GM12878 (cell line): ENCODE results near the gene TADA3. TPM values are rescaled to one million over a fixed set of nuclear protein-coding genes. Genes with fewer than 3 reads are reported as not detected.

Experiments used
- ATAC-seq: fragments of 200-7000 bp; cut with Tn5 transposase; 3 replicates; pipeline ENCODE4 v1.9.1; 2020; ENCODE audit warnings: mild to moderate bottlenecking, moderate library complexity
- BruUV-seq: library from RNA; stranded (reverse); fragments of 400-500 nt; replicated peaks from 2 replicates; lab custom pipeline; 2021; lab: Mats Ljungman, UMichigan
- CTCF ChIA-PET: fragments of 300-600 bp; sonication (Branson Sonifier 250); formaldehyde crosslinking; extraction: SDS; loops from one replicate; lab custom pipeline; 2021; ENCODE audit warnings: inconsistent platforms; lab: Yijun Ruan, JAX
- POLR2A ChIA-PET: fragments of 350-600 bp; formaldehyde crosslinking; extraction: SDS; loops from one replicate; lab custom pipeline; 2021; ENCODE audit warnings: inconsistent platforms; lab: Charles Lee
- RAD21 ChIA-PET: fragments of 300-600 bp; sonication (Branson Sonifier 250); formaldehyde crosslinking; loops from one replicate; lab custom pipeline; 2023; ENCODE audit warnings: antibody characterized with exemption; ENCODE audit not compliant: unreplicated experiment; lab: Charles Lee
- SMC1A ChIA-PET: fragments of 300-600 bp; sonication (Branson Sonifier 250); formaldehyde crosslinking; loops from one replicate; lab custom pipeline; 2023; ENCODE audit not compliant: unreplicated experiment, uncharacterized antibody; lab: Charles Lee
- DNase-seq: peaks from one replicate; pipeline ENCODE4 v3.0.0-alpha.2; 2011; ENCODE audit warnings: low read depth, low spot score
- FAIRE-seq: peaks from 3 replicates; lab custom pipeline; 2011; peaks lifted over from hg19 to GRCh38; lab: Jason Lieb, UNC
- H2AFZ ChIP-seq: 2 replicates; pipeline ENCODE4 v1.6.0; 2011; ENCODE audit warnings: low read depth, low read length, control low read depth; ENCODE audit not compliant: control insufficient read depth
- H3K27ac ChIP-seq: 2 replicates; pipeline ENCODE4 v1.5.1; 2011; ENCODE audit warnings: control low read depth; ENCODE audit not compliant: control insufficient read depth, insufficient read depth
- H3K27me3 ChIP-seq, 2 experiments: replicated peaks in 1 of 2; 2 replicates each; pipeline versions ENCODE4 v1.6.0 to v1.6.1; 2011; ENCODE audit warnings: low read length in 1 of 2; ENCODE audit not compliant: control insufficient read depth in 2 of 2, insufficient read depth in 2 of 2
- H3K36me3 ChIP-seq, 2 experiments: 2 replicates each; pipeline ENCODE4 v1.5.1; 2011; ENCODE audit warnings: low read length in 1 of 2; ENCODE audit not compliant: control insufficient read depth in 2 of 2, insufficient read depth in 2 of 2
- H3K4me1 ChIP-seq: 2 replicates; pipeline ENCODE4 v1.6.1; 2011; ENCODE audit warnings: mild to moderate bottlenecking, low read length, moderate library complexity, mixed read lengths; ENCODE audit not compliant: control insufficient read depth, insufficient read depth
- H3K4me2 ChIP-seq: 2 replicates; pipeline ENCODE4 v1.6.0; 2011; ENCODE audit warnings: control low read depth; ENCODE audit not compliant: control insufficient read depth, insufficient read depth
- H3K4me3 ChIP-seq: fragments of 200-600 bp; sonication (generic); 2 replicates; pipeline ENCODE4 v1.5.1; 2016
- H3K79me2 ChIP-seq: 2 replicates; pipeline ENCODE4 v1.6.0; 2011; ENCODE audit warnings: low read length; ENCODE audit not compliant: control insufficient read depth, insufficient read depth
- H3K9ac ChIP-seq: 2 replicates; pipeline ENCODE4 v1.8.0; 2011; ENCODE audit warnings: low read length, control low read depth, mixed read lengths; ENCODE audit not compliant: control insufficient read depth, insufficient read depth
- H3K9me3 ChIP-seq: replicated peaks from 3 replicates; pipeline ENCODE4 v1.5.1; 2011; ENCODE audit warnings: mild to moderate bottlenecking, low read length; ENCODE audit not compliant: control insufficient read depth, insufficient read depth
- H4K20me1 ChIP-seq: 2 replicates; pipeline ENCODE4 v1.6.0; 2011; ENCODE audit not compliant: control insufficient read depth, insufficient read depth
- ASH2L ChIP-seq: fragments of 300-600, 200-600 bp; sonication (generic); IDR thresholded peaks from 2 replicates; pipeline ENCODE4 v1.6.1; 2017; ENCODE audit warnings: low read depth, mild to moderate bottlenecking, borderline replicate concordance
- BCL3 ChIP-seq: IDR thresholded peaks from 2 replicates; pipeline ENCODE4 v1.6.1; 2011; ENCODE audit warnings: borderline replicate concordance, low read depth, mild to moderate bottlenecking, moderate library complexity, low read length; ENCODE audit not compliant: insufficient read depth, poor library complexity, severe bottlenecking
- MAX ChIP-seq: IDR thresholded peaks from 2 replicates; pipeline ENCODE4 v1.6.1; 2012; ENCODE audit warnings: low read depth, low read length, improper control_type of control experiment
- MTA2 ChIP-seq: fragments of 450-650 bp; IDR thresholded peaks from 2 replicates; pipeline ENCODE4 v1.6.1; 2016; ENCODE audit warnings: low read depth, mild to moderate bottlenecking, moderate library complexity
- NFIC ChIP-seq: IDR thresholded peaks from 2 replicates; pipeline ENCODE4 v1.6.1; 2012; ENCODE audit warnings: low read depth, mild to moderate bottlenecking, inconsistent platforms, low read length, moderate library complexity
- NFXL1 ChIP-seq: fragments of 450-650 bp; IDR thresholded peaks from 2 replicates; pipeline ENCODE4 v1.6.1; 2017; ENCODE audit warnings: antibody characterized with exemption, mild to moderate bottlenecking, borderline replicate concordance
- NKRF ChIP-seq: fragments of 450-650 bp; conservative IDR thresholded peaks from 2 replicates; pipeline ENCODE4 v1.6.1; 2017; ENCODE audit warnings: mild to moderate bottlenecking, moderate library complexity
- NR2C1 ChIP-seq: fragments of 450-650 bp; IDR thresholded peaks from 2 replicates; pipeline ENCODE4 v1.6.1; 2017; ENCODE audit warnings: antibody characterized with exemption, mild to moderate bottlenecking, moderate library complexity
- POU2F2 ChIP-seq: IDR thresholded peaks from 3 replicates; pipeline ENCODE4 v1.6.1; 2011; ENCODE audit warnings: low read depth, mild to moderate bottlenecking, low read length, borderline replicate concordance
- SREBF2 ChIP-seq: IDR thresholded peaks from 2 replicates; pipeline ENCODE4 v1.6.1; 2012; ENCODE audit warnings: mild to moderate bottlenecking, low read length
- TCF7 ChIP-seq: IDR thresholded peaks from 2 replicates; pipeline ENCODE4 v1.6.1; 2014; ENCODE audit warnings: antibody characterized with exemption, borderline replicate concordance
- ZNF274 ChIP-seq: IDR thresholded peaks from one replicate; pipeline ENCODE4 v1.8.0; 2011; ENCODE audit not compliant: insufficient read length, insufficient read depth
- WGBS: methylation state at CpG from one replicate; pipeline ENCODE4 v1.1.6; 2016; ENCODE audit warnings: low lambda C conversion rate; ENCODE audit not compliant: insufficient replicate concordance, insufficient coverage; ENCODE audit errors: missing lambda C conversion rate; 5-methylcytosine and 5-hydroxymethylcytosine counted together
- in situ Hi-C: fragments of 300-500 bp; cut with MboI; formaldehyde crosslinking; loops from 9 replicates; pipeline ENCODE4 v1.14.3; 2018; ENCODE audit warnings: mixed read lengths
- intact Hi-C: fragments of 100-400 bp; cut with micrococcal nuclease; formaldehyde crosslinking; loops from one replicate; pipeline ENCODE4 v1.14.2; 2022; ENCODE audit not compliant: unreplicated experiment
- polyA plus RNA-seq, 11 experiments: library from polyadenylated mRNA; depleted of rRNA in 4 of 11; unstranded in 6 of 11; stranded (reverse) in 5 of 11; fragments of >200 nt; fragmentation: Nextera tagmentation in 4 of 11; fragmentation: Illumina TruSeq in 1 of 11; extraction: Ambion mirVana in 4 of 11; extraction: Trizol in 1 of 11; gene quantifications; 1 replicate in 1 of 11; 2 replicates in 10 of 11; pipeline versions ENCODE4 v1.2.1 to v1.2.3, GENCODE V29; 2011 to 2016; ENCODE audit warnings: inconsistent platforms in 2 of 11, missing spikeins in 2 of 11, low read depth in 1 of 11
- total RNA-seq, 4 experiments: library from RNA; depleted of rRNA in 3 of 4; stranded (reverse); fragments of >200 nt in 3 of 4; fragmentation: Illumina TruSeq in 1 of 4; extraction: Trizol in 1 of 4; gene quantifications; 2 replicates each; pipeline versions ENCODE4 v1.2.1 to v1.2.3, GENCODE V29; 2013 to 2021

TADA3 gene
- total and polyA plus RNA-seq, 10 of the 15 experiments (the other 5 are each of a cell fraction or from before 2014, with no cell fraction given) = 2.6 to 71.2 (median 51.0) TPM

DNA sequence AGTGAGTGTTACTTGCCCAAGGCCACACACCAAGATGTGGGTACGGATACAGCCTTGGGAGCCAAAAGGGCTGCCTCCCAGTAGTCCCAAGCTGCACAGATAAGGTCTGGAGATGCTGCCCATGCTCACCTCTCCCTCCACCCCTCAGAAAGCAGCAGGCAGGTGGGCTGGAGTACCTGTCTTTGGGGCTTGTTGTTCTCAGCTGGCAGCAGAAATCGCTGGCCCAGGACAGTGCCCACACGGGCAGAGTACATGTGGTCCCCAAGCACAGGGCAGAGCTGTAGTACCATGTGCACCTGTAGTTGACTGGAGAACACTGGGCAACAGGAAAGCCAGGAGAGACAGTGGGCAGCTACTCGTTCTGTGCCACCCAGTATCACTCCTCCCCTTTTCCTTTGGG, 46.6 kb upstream of the TADA3 start:
- ChIA-PET SMC1A (interaction anchor here (0.6 kb wide), 1 partner anchor 156 kb away, joined by 3 read pairs; no protein-coding TSS in a partner anchor), RAD21 (interaction anchor here (0.6 kb wide), 1 partner anchor 276 kb away, joined by 4 read pairs; no protein-coding TSS in a partner anchor), CTCF (no interaction called here), POLR2A (interaction anchor here (1.1 to 1.4 kb wide), 2 partner anchors 45 to 86 kb away, joined by 3 to 4 read pairs; no protein-coding TSS in a partner anchor)
- Histone ChIP-seq H3K4me2 (no peak overlapping the region), H4K20me1 (no peaks in the 10 kb centered on the region; the same call in 1 of the 2 replicates), H3K36me3 (peaks cover 10 to 15% of the 10 kb centered on the region in 2 experiments), H2AFZ (no peak overlapping the region), H3K27ac (no peak overlapping the region), H3K79me2 (peaks cover 8% of the 10 kb centered on the region), H3K4me1 (peaks cover 2% of the 10 kb centered on the region; the same call in 1 of the 2 replicates), H3K9me3 (no peaks in the 10 kb centered on the region), H3K4me3 (no peak overlapping the region), H3K27me3 (no peaks in the 10 kb centered on the region), H3K9ac (no peak overlapping the region)
- DNase-seq = no peak
- TF ChIP-seq TCF7 = no peak
- TF ChIP-seq NFIC = no peak
- BruUV-seq = no TSS peak
- FAIRE-seq = no peak
- in situ Hi-C loops = no loop called here
- 34% methylated on average over 4 of the region's 4 CpGs for WGBS
- intact Hi-C loops = no loop called here
- no peak for ATAC-seq

DNA sequence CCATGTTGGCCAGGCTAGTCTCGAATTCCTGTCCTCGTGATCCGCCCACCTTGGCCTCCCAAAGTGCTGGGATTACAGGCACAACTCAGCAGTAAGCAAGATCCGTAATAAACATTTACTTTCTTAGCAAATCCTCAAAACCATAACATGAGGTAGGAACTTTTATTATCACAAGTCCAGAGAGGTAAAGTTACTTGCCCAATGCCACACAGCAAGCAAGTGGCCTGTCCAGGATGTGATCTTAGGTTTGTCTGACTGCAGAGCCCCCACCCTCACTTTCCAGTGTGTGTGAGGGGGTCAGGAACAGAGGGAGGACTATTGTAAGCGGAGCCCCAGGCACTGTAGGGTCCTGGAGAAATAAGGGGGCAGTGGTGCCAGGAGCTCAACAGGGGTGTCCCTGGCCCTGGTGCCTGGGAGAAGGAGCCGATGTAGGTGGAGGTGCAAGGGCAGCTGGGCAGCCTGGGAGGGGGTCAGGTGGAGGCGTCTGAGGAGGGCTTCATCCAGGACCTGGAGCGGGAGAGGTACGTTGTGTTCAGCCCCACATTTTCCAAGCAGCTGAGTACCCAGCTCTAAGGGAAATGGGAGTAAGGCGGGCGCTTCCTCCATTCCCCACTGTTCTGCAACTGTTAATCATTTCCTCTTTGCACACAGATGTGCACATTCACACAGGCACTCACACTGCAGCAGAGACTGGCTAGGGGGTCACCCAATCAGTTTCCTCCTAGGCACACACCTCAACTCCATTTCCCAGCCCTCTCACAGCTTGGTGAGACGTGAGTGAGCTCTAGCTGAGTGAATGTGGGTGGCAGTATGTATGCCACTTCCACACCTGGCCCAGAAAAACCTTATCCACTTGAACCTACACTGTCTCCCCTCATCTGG, 45.7 kb upstream of the TADA3 start:
- WGBS = 90% methylated on average over 12 of the region's 12 CpGs
- no peaks in the 10 kb centered on the region for H3K27me3 ChIP-seq
- no peak overlapping the region for H3K4me3 ChIP-seq
- peaks cover 10 to 19% of the 10 kb centered on the region in 2 experiments for H3K36me3 ChIP-seq
- no peaks in the 10 kb centered on the region; the same call in 1 of the 2 replicates for H4K20me1 ChIP-seq
- DNase-seq (no peak), FAIRE-seq (no peak), ATAC-seq (no peak)
- no peak overlapping the region for H3K9ac ChIP-seq
- H3K4me1 ChIP-seq = peaks cover 2% of the 10 kb centered on the region; the same call in 1 of the 2 replicates
- intact Hi-C loops = no loop called here
- no peak overlapping the region for H3K27ac ChIP-seq
- ChIA-PET SMC1A (no interaction called here), POLR2A (interaction anchor here (1.4 kb wide), 1 partner anchor 46 kb away, joined by 3 read pairs; no protein-coding TSS in a partner anchor), RAD21 (no interaction called here), CTCF (interaction anchor here (0.6 kb wide), 1 partner anchor 943 kb away, joined by 3 read pairs; no protein-coding TSS in a partner anchor)
- in situ Hi-C loops = no loop called here
- no TSS peak for BruUV-seq
- no peak overlapping the region for H2AFZ ChIP-seq
- H3K79me2 ChIP-seq = no peaks in the 10 kb centered on the region; the same call in 1 of the 2 replicates
- H3K4me2 ChIP-seq = no peak overlapping the region
- H3K9me3 ChIP-seq = no peaks in the 10 kb centered on the region
- TF ChIP-seq POU2F2 = no peak
- no peak for TF ChIP-seq MTA2
- no peak for TF ChIP-seq SREBF2
- TF ChIP-seq NKRF = no peak
- no peak for TF ChIP-seq NFXL1
- TF ChIP-seq ZNF274 = no peak
- TF ChIP-seq BCL3 = no peak
- no peak for TF ChIP-seq MAX
- no peak for TF ChIP-seq ASH2L
- no peak for TF ChIP-seq NR2C1
